DOHH2 (cell line): ENCODE measurements around the gene CRISPLD2.

Source experiments
- H3F3A ChIP-seq: fragments of 200-600 bp; sonication (generic), shearing (Covaris generic); 2 replicates; pipeline ENCODE4 v1.6.0; 2016; ENCODE audit warnings: antibody characterized with exemption, mild to moderate bottlenecking; ENCODE audit not compliant: control insufficient read depth, insufficient read depth
- H3K27ac ChIP-seq: fragments of 200-600 bp; sonication (generic); 2 replicates; pipeline ENCODE4 v1.5.1; 2014; ENCODE audit warnings: low read depth, mild to moderate bottlenecking, low read length, moderate library complexity
- H3K27me3 ChIP-seq: fragments of 200-600 bp; sonication (generic); 2 replicates; pipeline ENCODE4 v1.6.1; 2014; ENCODE audit warnings: mild to moderate bottlenecking, low read length, mixed read lengths; ENCODE audit not compliant: control insufficient read depth
- H3K36me3 ChIP-seq: fragments of 200-600 bp; sonication (generic); 2 replicates; pipeline ENCODE4 v1.6.1; 2014; ENCODE audit warnings: mild to moderate bottlenecking, low read length, moderate library complexity, mixed read lengths; ENCODE audit not compliant: control insufficient read depth
- H3K4me1 ChIP-seq: fragments of 200-600 bp; sonication (generic); 2 replicates; pipeline ENCODE4 v1.6.1; 2014; ENCODE audit warnings: mild to moderate bottlenecking, low read length, mixed read lengths; ENCODE audit not compliant: control insufficient read depth
- H3K4me2 ChIP-seq: fragments of 200-600 bp; sonication (generic); 2 replicates; pipeline ENCODE4 v1.6.0; 2014; ENCODE audit warnings: mild to moderate bottlenecking, low read length, moderate library complexity
- H3K4me3 ChIP-seq: fragments of 200-600 bp; sonication (generic); 2 replicates; pipeline ENCODE4 v1.5.1; 2014; ENCODE audit warnings: mild to moderate bottlenecking, low read length, mixed read lengths
- H3K79me2 ChIP-seq: fragments of 200-600 bp; sonication (generic); 2 replicates; pipeline ENCODE4 v1.6.1; 2014; ENCODE audit warnings: mild to moderate bottlenecking, low read length, mixed read lengths; ENCODE audit not compliant: control insufficient read depth
- H3K9me2 ChIP-seq: fragments of 200-600 bp; sonication (generic); replicated peaks from 2 replicates; pipeline ENCODE4 v1.6.1; 2014; ENCODE audit warnings: mild to moderate bottlenecking, low read length, mixed read lengths; ENCODE audit not compliant: control insufficient read depth
- H3K9me3 ChIP-seq: fragments of 200-600 bp; sonication (generic); 2 replicates; pipeline ENCODE4 v1.6.1; 2014; ENCODE audit warnings: antibody characterized with exemption, low read length, mixed read lengths; ENCODE audit not compliant: control insufficient read depth, insufficient read depth
- H4K20me1 ChIP-seq: fragments of 200-600 bp; sonication (generic); 2 replicates; pipeline ENCODE4 v1.6.0; 2014; ENCODE audit warnings: low read depth, mild to moderate bottlenecking, antibody characterized with exemption, low read length, moderate library complexity; ENCODE audit not compliant: control insufficient read depth, insufficient read depth
- EZH2phosphoT487 ChIP-seq: fragments of 200-600 bp; sonication (generic); IDR thresholded peaks from 2 replicates; pipeline ENCODE4 v1.6.1; 2017; ENCODE audit warnings: borderline replicate concordance, mild to moderate bottlenecking, antibody characterized with exemption, low read length, moderate library complexity, mixed read lengths
- TF ChIP-seq, protein P1 (sequence below): fragments of 200-600 bp; sonication (generic); IDR thresholded peaks from one replicate; pipeline ENCODE4 v1.5.1; 2014; ENCODE audit warnings: antibody characterized with exemption, mild to moderate bottlenecking, low read depth, low read length; ENCODE audit not compliant: poor library complexity, severe bottlenecking

Gene CRISPLD2

DNA sequence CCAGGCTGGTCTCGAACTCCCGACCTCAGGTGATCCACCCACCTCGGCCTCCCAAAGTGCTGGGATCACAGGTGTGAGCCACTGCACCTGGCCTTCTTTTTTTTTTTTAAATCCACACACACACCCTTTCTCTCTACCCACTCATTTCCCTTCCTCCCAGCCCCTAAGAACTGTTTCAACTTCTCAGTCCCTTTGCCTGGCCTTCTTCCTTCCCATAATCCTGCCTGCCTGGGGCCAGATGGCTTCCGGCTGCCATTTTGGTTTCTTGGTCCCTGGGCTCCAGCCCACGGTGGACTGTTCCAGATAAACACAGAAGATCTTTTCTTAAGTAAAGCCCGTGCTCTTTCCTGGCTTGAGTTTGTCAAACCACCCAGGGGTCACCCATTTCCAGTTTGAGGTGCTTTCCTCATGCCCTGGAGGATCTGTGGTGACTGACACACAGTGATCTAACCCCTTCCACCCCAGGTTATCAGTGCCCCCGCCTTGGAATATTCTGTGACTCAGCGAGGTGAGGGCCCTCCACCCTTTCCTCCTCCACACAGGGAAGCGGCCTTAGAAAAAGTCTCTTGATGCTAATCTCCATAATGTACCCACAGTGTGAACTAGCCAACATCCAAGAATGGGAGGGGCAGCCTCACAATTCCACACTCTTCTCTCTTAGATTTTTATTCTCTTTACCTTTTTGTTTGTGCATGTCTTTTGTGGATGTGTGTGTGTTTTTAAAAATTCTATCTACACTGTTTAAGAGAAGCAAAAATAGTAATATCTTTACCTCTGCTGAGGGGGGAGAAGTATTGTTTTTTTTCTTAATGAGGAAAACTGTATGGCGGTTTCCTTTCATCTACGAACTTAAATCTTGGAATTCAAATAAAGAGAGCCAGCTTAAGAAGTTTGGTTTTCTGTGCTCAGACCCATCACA lies 60.0 kb downstream of the CRISPLD2 start:
- H3K27me3 ChIP-seq, result peaks cover 6% of the 10 kb centered on the region; the same call in 1 of the 2 replicates
- no peaks in the 10 kb centered on the region for H3K4me1 ChIP-seq
- H3K4me2 ChIP-seq, result no peak overlapping the region
- no peak for TF ChIP-seq EZH2phosphoT487
- TF ChIP-seq, protein P1, sequence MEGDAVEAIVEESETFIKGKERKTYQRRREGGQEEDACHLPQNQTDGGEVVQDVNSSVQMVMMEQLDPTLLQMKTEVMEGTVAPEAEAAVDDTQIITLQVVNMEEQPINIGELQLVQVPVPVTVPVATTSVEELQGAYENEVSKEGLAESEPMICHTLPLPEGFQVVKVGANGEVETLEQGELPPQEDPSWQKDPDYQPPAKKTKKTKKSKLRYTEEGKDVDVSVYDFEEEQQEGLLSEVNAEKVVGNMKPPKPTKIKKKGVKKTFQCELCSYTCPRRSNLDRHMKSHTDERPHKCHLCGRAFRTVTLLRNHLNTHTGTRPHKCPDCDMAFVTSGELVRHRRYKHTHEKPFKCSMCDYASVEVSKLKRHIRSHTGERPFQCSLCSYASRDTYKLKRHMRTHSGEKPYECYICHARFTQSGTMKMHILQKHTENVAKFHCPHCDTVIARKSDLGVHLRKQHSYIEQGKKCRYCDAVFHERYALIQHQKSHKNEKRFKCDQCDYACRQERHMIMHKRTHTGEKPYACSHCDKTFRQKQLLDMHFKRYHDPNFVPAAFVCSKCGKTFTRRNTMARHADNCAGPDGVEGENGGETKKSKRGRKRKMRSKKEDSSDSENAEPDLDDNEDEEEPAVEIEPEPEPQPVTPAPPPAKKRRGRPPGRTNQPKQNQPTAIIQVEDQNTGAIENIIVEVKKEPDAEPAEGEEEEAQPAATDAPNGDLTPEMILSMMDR, result no peak
- H3F3A ChIP-seq, result no peaks in the 10 kb centered on the region
- H4K20me1 ChIP-seq, result no peaks in the 10 kb centered on the region
- no peak overlapping the region for H3K27ac ChIP-seq
- no peaks in the 10 kb centered on the region for H3K9me3 ChIP-seq
- no peaks in the 10 kb centered on the region for H3K9me2 ChIP-seq
- H3K79me2 ChIP-seq, result no peaks in the 10 kb centered on the region
- H3K4me3 ChIP-seq, result no peak overlapping the region
- H3K36me3 ChIP-seq, result no peaks in the 10 kb centered on the region

DNA sequence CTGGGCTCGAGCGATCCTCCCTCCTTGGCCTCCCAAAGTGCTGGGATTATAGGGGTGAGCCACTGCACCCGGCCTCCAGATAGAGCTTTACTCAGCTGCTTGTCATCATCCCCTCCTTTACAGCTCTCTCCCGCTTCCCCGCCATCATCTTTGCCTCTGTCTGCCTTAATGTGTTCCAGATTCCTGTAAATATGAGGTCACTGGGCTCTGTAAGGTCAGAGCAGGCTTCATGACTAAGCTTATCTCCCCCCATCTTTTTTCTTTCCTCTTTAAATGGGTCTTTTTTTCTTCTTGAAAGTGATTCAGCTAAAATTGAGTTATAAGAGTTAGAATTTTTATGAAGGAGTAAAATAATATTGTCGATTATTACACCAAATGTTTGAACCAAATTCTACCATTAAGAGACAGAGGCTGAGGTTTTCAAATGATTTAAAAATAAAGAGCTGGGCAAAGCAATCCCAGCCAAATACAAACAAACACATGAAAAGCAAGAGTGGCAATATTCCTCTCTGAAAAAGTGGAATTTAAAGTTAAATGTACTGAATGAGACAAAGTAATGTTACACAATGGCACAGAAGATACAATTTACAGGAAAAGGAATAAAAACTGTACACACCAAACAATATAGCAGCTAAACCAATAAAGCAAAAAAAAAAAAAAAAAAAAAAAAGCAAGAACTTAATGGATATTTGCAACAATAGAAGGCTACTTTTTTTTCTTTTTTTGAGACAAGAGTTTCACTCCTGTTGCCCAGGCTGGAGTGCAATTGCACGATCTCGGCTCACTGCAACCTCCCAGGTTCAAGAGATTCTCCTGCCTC lies 62.1 kb downstream of the CRISPLD2 start:
- no peaks in the 10 kb centered on the region for H3F3A ChIP-seq
- no peaks in the 10 kb centered on the region for H3K9me3 ChIP-seq
- TF ChIP-seq, protein P1, result no peak
- TF ChIP-seq EZH2phosphoT487, result no peak
- H3K4me3 ChIP-seq, result no peak overlapping the region
- no peak overlapping the region for H3K27ac ChIP-seq
- H3K79me2 ChIP-seq, result no peaks in the 10 kb centered on the region
- no peak overlapping the region for H3K4me2 ChIP-seq
- H3K9me2 ChIP-seq, result no peaks in the 10 kb centered on the region
- no peaks in the 10 kb centered on the region for H3K36me3 ChIP-seq
- no peaks in the 10 kb centered on the region for H4K20me1 ChIP-seq
- H3K27me3 ChIP-seq, result peaks cover 12% of the 10 kb centered on the region; the same call in 1 of the 2 replicates
- H3K4me1 ChIP-seq, result peaks cover 4% of the 10 kb centered on the region; the same call in 1 of the 2 replicates

DNA sequence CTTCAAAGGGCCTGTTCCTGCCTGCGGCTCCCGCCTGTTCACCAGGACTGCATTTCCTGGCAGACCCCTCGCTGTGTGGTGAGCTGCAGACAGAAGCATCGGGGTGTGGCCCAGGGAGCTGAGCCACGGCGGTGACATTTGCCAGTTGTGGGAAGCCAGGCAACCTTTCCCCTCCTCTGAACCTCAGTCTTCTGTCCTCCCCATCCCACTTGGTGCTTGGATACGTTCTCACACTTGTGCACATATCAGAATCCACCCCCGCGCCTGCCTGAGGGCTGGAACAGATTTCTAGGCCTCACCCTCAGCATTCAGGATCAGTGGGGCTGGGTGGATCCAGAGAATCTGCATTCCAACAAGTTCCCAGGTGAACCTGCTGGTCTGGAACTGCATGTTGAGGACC lies 63.5 kb downstream of the CRISPLD2 start:
- H3K27me3 ChIP-seq, result peaks cover 12% of the 10 kb centered on the region; the same call in 1 of the 2 replicates
- no peak for TF ChIP-seq EZH2phosphoT487
- TF ChIP-seq, protein P1, result no peak
- no peak overlapping the region for H3K4me2 ChIP-seq
- peaks cover 5% of the 10 kb centered on the region; the same call in 1 of the 2 replicates for H3K4me1 ChIP-seq
- H3K79me2 ChIP-seq, result no peaks in the 10 kb centered on the region
- H3K4me3 ChIP-seq, result no peak overlapping the region
- no peaks in the 10 kb centered on the region for H4K20me1 ChIP-seq
- no peaks in the 10 kb centered on the region for H3K36me3 ChIP-seq
- no peaks in the 10 kb centered on the region for H3K9me3 ChIP-seq
- H3F3A ChIP-seq, result no peaks in the 10 kb centered on the region
- no peak overlapping the region for H3K27ac ChIP-seq
- H3K9me2 ChIP-seq, result no peaks in the 10 kb centered on the region
